OCI-LY7 (cell line): ENCODE results near the gene COL6A3. TPM values are rescaled to one million over a fixed set of nuclear protein-coding genes. Genes with fewer than 3 reads are reported as not detected.

Experiments used
- BruUV-seq: library from RNA; stranded (reverse); fragments of 400-500 nt; replicated peaks from 2 replicates; lab custom pipeline; 2021; lab: Mats Ljungman, UMichigan
- CTCF ChIA-PET: fragments of 300-600 bp; sonication (Branson Sonifier 250); formaldehyde crosslinking; loops from one replicate; lab custom pipeline; 2022; ENCODE audit warnings: antibody characterized with exemption; ENCODE audit not compliant: unreplicated experiment; lab: Charles Lee
- POLR2A ChIA-PET: fragments of 300-600 bp; sonication (Branson Sonifier 250); formaldehyde crosslinking; loops from one replicate; lab custom pipeline; 2022; ENCODE audit warnings: antibody characterized with exemption; lab: Charles Lee
- DNase-seq: peaks from one replicate; pipeline ENCODE4 v3.0.0-alpha.2; 2015; ENCODE audit warnings: low spot score
- H2AFZ ChIP-seq: fragments of 200-600 bp; sonication (generic), shearing (Covaris generic); 2 replicates; pipeline ENCODE4 v1.6.1; 2014; ENCODE audit warnings: mild to moderate bottlenecking, antibody characterized with exemption, low read length, moderate library complexity
- H3K27ac ChIP-seq: fragments of 200-600 bp; sonication (generic); 2 replicates; pipeline ENCODE4 v1.5.1; 2014; ENCODE audit warnings: mixed run types, low read depth, mild to moderate bottlenecking, moderate library complexity, low read length, inconsistent platforms; ENCODE audit not compliant: poor library complexity, severe bottlenecking
- H3K36me3 ChIP-seq: fragments of 200-600 bp; sonication (generic); 2 replicates; pipeline ENCODE4 v1.6.1; 2014; ENCODE audit warnings: mild to moderate bottlenecking, antibody characterized with exemption, low read length, moderate library complexity, mixed read lengths; ENCODE audit not compliant: insufficient read depth
- H3K4me1 ChIP-seq: fragments of 200-600 bp; sonication (generic); 2 replicates; pipeline ENCODE4 v1.5.1; 2014; ENCODE audit warnings: mild to moderate bottlenecking, low read length; ENCODE audit not compliant: insufficient read depth, poor library complexity, severe bottlenecking
- H3K4me2 ChIP-seq: fragments of 200-600 bp; sonication (generic); 2 replicates; pipeline ENCODE4 v1.6.1; 2014; ENCODE audit warnings: mild to moderate bottlenecking, low read length
- H3K4me3 ChIP-seq: fragments of 200-600 bp; sonication (generic); 2 replicates; pipeline ENCODE4 v1.5.1; 2014; ENCODE audit warnings: mild to moderate bottlenecking, low read depth, low read length; ENCODE audit not compliant: poor library complexity, severe bottlenecking
- H3K79me2 ChIP-seq: fragments of 200-600 bp; sonication (generic); 2 replicates; pipeline ENCODE4 v1.6.1; 2016; ENCODE audit warnings: low read depth, mild to moderate bottlenecking, low read length, moderate library complexity, mixed read lengths; ENCODE audit not compliant: insufficient read depth
- H3K9me2 ChIP-seq: fragments of 200-600 bp; sonication (generic); 2 replicates; pipeline ENCODE4 v1.6.1; 2016; ENCODE audit warnings: mild to moderate bottlenecking, low read length, mixed read lengths; ENCODE audit not compliant: insufficient read depth
- H3K9me3 ChIP-seq: fragments of 200-600 bp; sonication (generic); 2 replicates; pipeline ENCODE4 v1.6.1; 2014; ENCODE audit warnings: mild to moderate bottlenecking, mixed run types, low read length, mixed read lengths
- H4K20me1 ChIP-seq: fragments of 200-600 bp; sonication (generic); 2 replicates; pipeline ENCODE4 v1.6.1; 2014; ENCODE audit warnings: mild to moderate bottlenecking, antibody characterized with exemption, low read length, moderate library complexity, mixed read lengths; ENCODE audit not compliant: insufficient read depth
- EZH2phosphoT487 ChIP-seq: fragments of 200-600 bp; sonication (generic); IDR thresholded peaks from 2 replicates; pipeline ENCODE4 v1.6.1; 2018; ENCODE audit warnings: low read depth, borderline replicate concordance, mild to moderate bottlenecking, mixed run types, antibody characterized with exemption, low read length, moderate library complexity, mixed read lengths
- intact Hi-C: fragments of 100-400 bp; cut with micrococcal nuclease; formaldehyde crosslinking; loops from one replicate; pipeline ENCODE4 v1.10.0; 2022; ENCODE audit not compliant: unreplicated experiment
- total RNA-seq, 2 experiments: library from RNA; depleted of rRNA in 1 of 2; stranded (reverse); fragments of >200 nt in 1 of 2; shearing (Covaris generic) in 1 of 2; gene quantifications; 2 replicates each; pipeline ENCODE4 v1.2.3, GENCODE V29; 2014 to 2022
- TF ChIP-seq, protein P1 (sequence below): fragments of 200-600 bp; sonication (generic); conservative IDR thresholded peaks from 2 replicates; pipeline ENCODE4 v1.5.1; 2014; ENCODE audit warnings: mild to moderate bottlenecking, antibody characterized with exemption, low read length, moderate library complexity, mixed read lengths

COL6A3 gene
- total RNA-seq, 2 experiments from 2014 or later, result not detected

DNA sequence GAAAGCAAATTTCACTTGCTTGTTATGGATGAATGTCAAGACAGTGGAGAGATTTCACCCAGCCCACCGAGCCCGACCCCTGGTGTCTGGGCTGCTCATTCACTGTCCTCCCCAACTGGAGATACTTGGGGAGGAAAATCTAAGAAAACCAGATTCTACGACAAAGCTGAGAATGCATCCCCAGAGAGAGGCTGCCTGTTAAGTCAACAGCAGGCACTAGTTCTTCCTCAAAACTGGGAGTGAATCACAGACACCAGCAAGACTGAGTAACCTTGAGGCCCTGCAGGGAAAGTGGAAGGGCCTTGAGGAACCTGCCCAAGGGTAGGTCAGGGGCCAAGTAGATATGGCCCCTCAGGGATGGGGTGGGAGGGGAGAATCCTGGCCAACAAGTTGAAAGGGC is 38.9 kb upstream of the COL6A3 start:
- no peaks in the 10 kb centered on the region for H4K20me1 ChIP-seq
- H3K4me3 ChIP-seq, result no peak overlapping the region
- ChIA-PET POLR2A (no interaction called here), CTCF (no interaction called here)
- no peak overlapping the region for H2AFZ ChIP-seq
- H3K36me3 ChIP-seq, result no peaks in the 10 kb centered on the region
- no peaks in the 10 kb centered on the region for H3K9me3 ChIP-seq
- no peaks in the 10 kb centered on the region for H3K79me2 ChIP-seq
- no peak overlapping the region for H3K27ac ChIP-seq
- no TSS peak for BruUV-seq
- H3K4me1 ChIP-seq, result no peaks in the 10 kb centered on the region
- DNase-seq, result no peak
- no peak overlapping the region for H3K4me2 ChIP-seq
- H3K9me2 ChIP-seq, result no peaks in the 10 kb centered on the region
- intact Hi-C loops, result no loop called here
- TF ChIP-seq, protein P1, sequence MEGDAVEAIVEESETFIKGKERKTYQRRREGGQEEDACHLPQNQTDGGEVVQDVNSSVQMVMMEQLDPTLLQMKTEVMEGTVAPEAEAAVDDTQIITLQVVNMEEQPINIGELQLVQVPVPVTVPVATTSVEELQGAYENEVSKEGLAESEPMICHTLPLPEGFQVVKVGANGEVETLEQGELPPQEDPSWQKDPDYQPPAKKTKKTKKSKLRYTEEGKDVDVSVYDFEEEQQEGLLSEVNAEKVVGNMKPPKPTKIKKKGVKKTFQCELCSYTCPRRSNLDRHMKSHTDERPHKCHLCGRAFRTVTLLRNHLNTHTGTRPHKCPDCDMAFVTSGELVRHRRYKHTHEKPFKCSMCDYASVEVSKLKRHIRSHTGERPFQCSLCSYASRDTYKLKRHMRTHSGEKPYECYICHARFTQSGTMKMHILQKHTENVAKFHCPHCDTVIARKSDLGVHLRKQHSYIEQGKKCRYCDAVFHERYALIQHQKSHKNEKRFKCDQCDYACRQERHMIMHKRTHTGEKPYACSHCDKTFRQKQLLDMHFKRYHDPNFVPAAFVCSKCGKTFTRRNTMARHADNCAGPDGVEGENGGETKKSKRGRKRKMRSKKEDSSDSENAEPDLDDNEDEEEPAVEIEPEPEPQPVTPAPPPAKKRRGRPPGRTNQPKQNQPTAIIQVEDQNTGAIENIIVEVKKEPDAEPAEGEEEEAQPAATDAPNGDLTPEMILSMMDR, result no peak
- TF ChIP-seq EZH2phosphoT487, result no peak

DNA sequence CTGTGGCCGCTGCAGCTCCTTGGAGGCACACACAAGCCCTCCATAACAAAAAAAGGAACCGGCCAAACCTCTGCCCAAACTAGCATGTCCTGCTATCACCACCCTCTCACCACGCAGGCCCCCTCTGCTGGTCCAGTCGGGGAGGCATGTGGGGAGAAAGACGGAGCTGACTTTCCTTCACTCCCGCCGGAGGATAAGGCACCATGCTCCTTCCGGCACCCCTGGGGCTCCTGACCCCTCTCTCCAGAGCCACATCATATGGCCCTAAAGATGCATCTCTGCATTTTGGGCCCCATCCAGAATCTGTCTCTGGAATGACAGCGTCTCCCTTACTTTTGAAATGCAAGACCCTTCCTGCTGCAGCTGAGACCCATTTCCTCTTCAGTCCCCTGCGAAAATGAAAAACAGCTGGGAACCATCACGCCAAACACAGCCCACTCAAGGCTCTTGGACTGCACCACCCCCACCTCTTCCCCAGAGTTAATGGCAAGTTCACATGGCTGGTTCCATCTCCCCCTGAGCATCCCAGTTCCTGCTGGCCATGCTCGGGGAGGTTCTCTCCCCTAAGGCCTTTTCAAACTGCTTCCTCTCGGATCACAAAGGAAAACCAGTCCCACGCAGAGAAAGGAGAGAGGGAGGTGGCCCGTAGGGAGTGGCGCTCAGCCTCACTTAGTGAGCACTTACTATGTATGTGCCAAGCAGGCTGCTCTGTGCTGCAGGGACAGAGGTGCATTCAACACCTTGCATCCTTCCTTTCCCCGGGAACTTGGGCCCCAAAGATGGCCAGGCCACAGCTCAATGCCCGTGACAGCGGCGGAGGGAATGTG is 37.9 kb upstream of the COL6A3 start:
- H3K27ac ChIP-seq, result no peak overlapping the region
- CTCF ChIA-PET, result no interaction called here
- POLR2A ChIA-PET, result interaction anchor here (0.6 to 1.6 kb wide), 2 partner anchors 50 to 297 kb away, joined by 3 to 4 read pairs; no protein-coding TSS in a partner anchor
- H3K4me3 ChIP-seq, result no peak overlapping the region
- H3K9me3 ChIP-seq, result no peaks in the 10 kb centered on the region
- H4K20me1 ChIP-seq, result no peaks in the 10 kb centered on the region
- H2AFZ ChIP-seq, result no peak overlapping the region
- no peaks in the 10 kb centered on the region for H3K9me2 ChIP-seq
- H3K4me2 ChIP-seq, result no peak overlapping the region
- no peak for DNase-seq
- TF ChIP-seq EZH2phosphoT487, result no peak
- TF ChIP-seq, protein P1, result no peak
- H3K4me1 ChIP-seq, result no peaks in the 10 kb centered on the region
- no TSS peak for BruUV-seq
- no peaks in the 10 kb centered on the region for H3K79me2 ChIP-seq
- intact Hi-C loops, result no loop called here
- H3K36me3 ChIP-seq, result no peaks in the 10 kb centered on the region

DNA sequence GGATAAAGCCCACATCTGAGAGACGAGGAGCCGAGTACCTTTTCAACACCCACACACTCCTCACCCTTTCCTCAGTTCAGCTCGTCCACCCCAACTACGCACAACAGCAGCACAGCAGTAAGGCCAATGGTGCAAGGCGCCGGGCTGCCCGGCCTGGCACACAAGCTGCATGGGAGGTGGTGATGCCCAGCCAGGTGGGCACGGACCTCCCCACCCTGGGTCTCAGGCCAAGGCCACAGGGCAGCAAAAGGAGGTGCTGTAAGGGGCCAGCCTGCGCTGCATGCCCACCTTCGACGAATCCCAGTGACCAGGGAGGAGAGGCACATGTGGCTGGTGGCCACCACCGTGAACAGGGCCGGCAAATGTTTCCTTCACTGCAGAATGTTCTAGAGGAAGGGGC is 36.6 kb upstream of the COL6A3 start:
- no peaks in the 10 kb centered on the region for H3K79me2 ChIP-seq
- POLR2A ChIA-PET, result interaction anchor here (0.6 to 1.6 kb wide), 3 partner anchors 49 to 1312 kb away, joined by 3 to 5 read pairs (median 3); no protein-coding TSS in a partner anchor

More for the DNA sequence above, 36.6 kb upstream of the COL6A3 start:
- intact Hi-C loops, result no loop called here
- CTCF ChIA-PET, result no interaction called here
- Histone ChIP-seq H3K36me3 (no peaks in the 10 kb centered on the region), H2AFZ (no peak overlapping the region), H3K9me2 (no peaks in the 10 kb centered on the region), H3K4me2 (no peak overlapping the region), H4K20me1 (no peaks in the 10 kb centered on the region), H3K27ac (no peak overlapping the region), H3K4me3 (no peak overlapping the region), H3K4me1 (no peaks in the 10 kb centered on the region), H3K9me3 (no peaks in the 10 kb centered on the region)
- no peak for DNase-seq
- BruUV-seq, result no TSS peak
- TF ChIP-seq EZH2phosphoT487, result no peak
- TF ChIP-seq, protein P1, result no peak
